ENCODE results near the gene LRCH1. TPM values are rescaled to one million over a fixed set of nuclear protein-coding genes. Genes with fewer than 3 reads are reported as not detected.

Gene LRCH1
- polyA plus RNA-seq, 1 of the 3 experiments (the other 2 are of a cell fraction), result 5.5 TPM

- WGBS (ENCODE audit: low lambda C conversion rate), result 96% methylated on average over 2 of the region's 2 CpGs
- DNase-seq, result no peak
- CTCF ChIA-PET, result interaction anchor here (0.6 to 1.2 kb wide), 4 partner anchors 38 to 128 kb away, joined by 3 to 7 read pairs (median 3); no protein-coding TSS in a partner anchor
- Histone ChIP-seq H3K79me2 (ENCODE audit: insufficient read depth) (peaks cover 98% of the 10 kb centered on the region), H3K27me3 (ENCODE audit: insufficient read depth) (no peaks in the 10 kb centered on the region), H3K4me3 (ENCODE audit: low read depth in 2 of 2, low read length in 1 of 2) (no peak overlapping the region), H3K4me2 (0 out of 2 replicates have a peak overlapping the region, but pooled peaks have one; percentile 46), H3K9me3 (no peaks in the 10 kb centered on the region), H3K27ac (ENCODE audit: low read depth in 2 of 2, low read length in 1 of 2) (peak overlapping the region in 1 of 2 experiments; percentile 97; a peak in 2 of 4 replicates), H3K36me3 (replicated peaks in 1 of 2; ENCODE audit: control insufficient read depth in 1 of 2, insufficient read depth in 2 of 2, low read length in 1 of 2) (no peaks in the 10 kb centered on the region), H3K9ac (no peak overlapping the region), H3K4me1 (ENCODE audit: control insufficient read depth in 1 of 2, insufficient read depth in 2 of 2, low read depth in 1 of 2, low read length in 1 of 2) (peaks cover 39 to 52% of the 10 kb centered on the region in 2 experiments; a peak in 3 of 4 replicates), H3K9me2 (no peaks in the 10 kb centered on the region), H2AFZ (ENCODE audit: low read depth) (no peak overlapping the region), H3F3A (replicated peaks; ENCODE audit: insufficient read depth) (no peaks in the 10 kb centered on the region), H4K20me1 (ENCODE audit: insufficient read depth) (peaks cover 42% of the 10 kb centered on the region)
- POLR2A ChIA-PET, result no interaction called here
- TF ChIP-seq TCF12 (IDR thresholded peaks at IDR 0.05) (no peak), NRF1 (IDR thresholded peaks at IDR 0.05; ENCODE audit: low read depth, low read length) (no peak), ELF1 (IDR thresholded peaks at IDR 0.05) (no peak), FOXM1 (IDR thresholded peaks at IDR 0.05; ENCODE audit: low read depth) (no peak), JUND (IDR thresholded peaks at IDR 0.05) (no peak), TEAD4 (IDR thresholded peaks at IDR 0.05; ENCODE audit: borderline replicate concordance, insufficient read depth) (no peak), SIN3A (IDR thresholded peaks at IDR 0.05; ENCODE audit: borderline replicate concordance, low read depth, low read length) (no peak), EP300 (IDR thresholded peaks at IDR 0.05; ENCODE audit: borderline replicate concordance in 1 of 2, low read depth in 1 of 2, low read length in 1 of 2) (no peak), TAF1 (IDR thresholded peaks at IDR 0.05; ENCODE audit: borderline replicate concordance, low read depth, low read length) (no peak), ZBTB33 (IDR thresholded peaks at IDR 0.05; ENCODE audit: borderline replicate concordance, low read depth) (no peak), CHD2 (IDR thresholded peaks at IDR 0.05; ENCODE audit: low read length, partially characterized antibody) (no peak), CTCF (IDR thresholded peaks at IDR 0.05) (no peak), RXRA (IDR thresholded peaks at IDR 0.05; ENCODE audit: borderline replicate concordance, low read depth) (no peak)
- TF ChIP-seq, protein P1, sequence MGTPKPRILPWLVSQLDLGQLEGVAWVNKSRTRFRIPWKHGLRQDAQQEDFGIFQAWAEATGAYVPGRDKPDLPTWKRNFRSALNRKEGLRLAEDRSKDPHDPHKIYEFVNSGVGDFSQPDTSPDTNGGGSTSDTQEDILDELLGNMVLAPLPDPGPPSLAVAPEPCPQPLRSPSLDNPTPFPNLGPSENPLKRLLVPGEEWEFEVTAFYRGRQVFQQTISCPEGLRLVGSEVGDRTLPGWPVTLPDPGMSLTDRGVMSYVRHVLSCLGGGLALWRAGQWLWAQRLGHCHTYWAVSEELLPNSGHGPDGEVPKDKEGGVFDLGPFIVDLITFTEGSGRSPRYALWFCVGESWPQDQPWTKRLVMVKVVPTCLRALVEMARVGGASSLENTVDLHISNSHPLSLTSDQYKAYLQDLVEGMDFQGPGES (IDR thresholded peaks at IDR 0.05; ENCODE audit: low read depth, low read length), result no peak
- TF ChIP-seq, protein P2, sequence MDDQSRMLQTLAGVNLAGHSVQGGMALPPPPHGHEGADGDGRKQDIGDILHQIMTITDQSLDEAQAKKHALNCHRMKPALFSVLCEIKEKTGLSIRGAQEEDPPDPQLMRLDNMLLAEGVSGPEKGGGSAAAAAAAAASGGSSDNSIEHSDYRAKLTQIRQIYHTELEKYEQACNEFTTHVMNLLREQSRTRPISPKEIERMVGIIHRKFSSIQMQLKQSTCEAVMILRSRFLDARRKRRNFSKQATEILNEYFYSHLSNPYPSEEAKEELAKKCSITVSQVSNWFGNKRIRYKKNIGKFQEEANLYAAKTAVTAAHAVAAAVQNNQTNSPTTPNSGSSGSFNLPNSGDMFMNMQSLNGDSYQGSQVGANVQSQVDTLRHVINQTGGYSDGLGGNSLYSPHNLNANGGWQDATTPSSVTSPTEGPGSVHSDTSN (IDR thresholded peaks at IDR 0.05), result no peak
These were observed 67.5 kb downstream of the LRCH1 start for GRCh38 chr13:46620471-46620870.

All from SK-N-SH (cell line).